K562 (cell line): ENCODE measurements around the gene CPSF4. TPM values are rescaled to one million over a fixed set of nuclear protein-coding genes. Genes with fewer than 3 reads are reported as not detected.
A peak's percentile ranks its signal among the peaks of the same experiment; 100 is the strongest.

ENCODE experiments used
- KDM4B ChIP-seq, 2 experiments: fragments of 450-650 bp in 1 of 2; sonication (generic) in 1 of 2; IDR thresholded peaks; 2 replicates each; pipeline ENCODE4 v1.6.1; 2016 to 2017; ENCODE audit warnings: borderline replicate concordance in 2 of 2, antibody characterized with exemption in 1 of 2, low read depth in 1 of 2, mild to moderate bottlenecking in 1 of 2
- KDM5B ChIP-seq: fragments of 200-600 bp; sonication (generic); IDR thresholded peaks from 2 replicates; pipeline ENCODE4 v1.6.1; 2012; ENCODE audit warnings: low read depth, mild to moderate bottlenecking, moderate library complexity, low read length, control low read depth, inconsistent platforms; ENCODE audit not compliant: insufficient replicate concordance
- NCOA6 ChIP-seq: fragments of 450-650 bp; IDR thresholded peaks from 2 replicates; pipeline ENCODE4 v1.6.1; 2017; ENCODE audit warnings: mild to moderate bottlenecking
- ZBTB33 ChIP-seq: sonication (generic); formaldehyde crosslinking; IDR thresholded peaks from 2 replicates; pipeline ENCODE4 v1.8.1; 2023; ENCODE audit warnings: mild to moderate bottlenecking, missing genetic modification reagents
- ZNF133 ChIP-seq: fragments of 250-450 bp; sonication (Bioruptor Pico); IDR thresholded peaks from 2 replicates; pipeline ENCODE4 v1.4.0; 2020; ENCODE audit warnings: mild to moderate bottlenecking
- ZNF695 ChIP-seq: fragments of 450-650 bp; formaldehyde crosslinking; IDR thresholded peaks from 2 replicates; pipeline ENCODE4 v1.4.0; 2020; ENCODE audit warnings: mild to moderate bottlenecking, moderate library complexity
- ZNF77 ChIP-seq: fragments of 250-450 bp; sonication (Bioruptor Pico); IDR thresholded peaks from 2 replicates; pipeline ENCODE4 v1.5.0; 2020
- polyA plus RNA-seq, 8 experiments: library from polyadenylated mRNA; depleted of rRNA in 4 of 8; stranded (reverse) in 5 of 8; unstranded in 3 of 8; fragments of >200 nt; fragmentation: Nextera tagmentation in 2 of 8; fragmentation: Illumina TruSeq in 1 of 8; extraction: Ambion mirVana in 2 of 8; extraction: Trizol in 1 of 8; gene quantifications; 2 replicates each; pipeline versions ENCODE4 v1.2.1 to v1.2.3, GENCODE V29; 2011 to 2014; ENCODE audit warnings: inconsistent platforms in 1 of 8, missing spikeins in 1 of 8
- total RNA-seq, 7 experiments: library from RNA; depleted of rRNA in 6 of 7; stranded (reverse); fragments of >200 nt in 6 of 7; fragmentation: Illumina TruSeq in 2 of 7; extraction: Trizol in 2 of 7; gene quantifications; 2 replicates each; pipeline versions ENCODE4 v1.2.1 to v1.2.3, GENCODE V29; 2011 to 2021; ENCODE audit warnings: low replicate concordance in 1 of 7
- TF ChIP-seq, protein P1 (sequence below): fragments of 450-650 bp; IDR thresholded peaks from 2 replicates; pipeline ENCODE4 v1.7.0; 2016; ENCODE audit warnings: borderline replicate concordance
- TF ChIP-seq, protein P2 (sequence below): sonication (generic); formaldehyde crosslinking; IDR thresholded peaks from 2 replicates; pipeline ENCODE4 v1.8.0; 2023; ENCODE audit warnings: mild to moderate bottlenecking, missing genetic modification reagents

Gene CPSF4
- total and polyA plus RNA-seq, 9 of the 15 experiments (the other 6 are each of a cell fraction or from before 2014, with no cell fraction given), result 16.9 to 118 (median 71.7) TPM

DNA sequence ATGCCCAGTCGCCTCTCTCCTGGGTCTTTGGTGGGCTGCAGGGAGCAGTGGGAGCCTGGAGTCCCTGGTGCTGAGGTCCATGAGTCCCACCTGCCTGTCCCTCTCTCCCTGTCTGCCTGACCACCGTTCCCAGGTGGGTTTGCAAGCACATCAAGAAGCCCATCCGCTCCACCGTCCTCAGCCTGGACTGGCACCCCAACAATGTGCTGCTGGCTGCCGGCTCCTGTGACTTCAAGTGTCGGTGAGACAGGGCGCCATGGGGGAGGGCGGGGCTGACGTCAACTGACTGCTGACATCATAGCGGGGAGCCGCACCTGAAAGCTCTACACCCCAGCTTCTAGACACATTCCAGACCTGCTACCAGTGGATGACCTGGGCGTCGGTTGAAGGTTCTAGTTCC is 49.0 kb upstream of the CPSF4 start (continued):
- TF ChIP-seq, protein P1, sequence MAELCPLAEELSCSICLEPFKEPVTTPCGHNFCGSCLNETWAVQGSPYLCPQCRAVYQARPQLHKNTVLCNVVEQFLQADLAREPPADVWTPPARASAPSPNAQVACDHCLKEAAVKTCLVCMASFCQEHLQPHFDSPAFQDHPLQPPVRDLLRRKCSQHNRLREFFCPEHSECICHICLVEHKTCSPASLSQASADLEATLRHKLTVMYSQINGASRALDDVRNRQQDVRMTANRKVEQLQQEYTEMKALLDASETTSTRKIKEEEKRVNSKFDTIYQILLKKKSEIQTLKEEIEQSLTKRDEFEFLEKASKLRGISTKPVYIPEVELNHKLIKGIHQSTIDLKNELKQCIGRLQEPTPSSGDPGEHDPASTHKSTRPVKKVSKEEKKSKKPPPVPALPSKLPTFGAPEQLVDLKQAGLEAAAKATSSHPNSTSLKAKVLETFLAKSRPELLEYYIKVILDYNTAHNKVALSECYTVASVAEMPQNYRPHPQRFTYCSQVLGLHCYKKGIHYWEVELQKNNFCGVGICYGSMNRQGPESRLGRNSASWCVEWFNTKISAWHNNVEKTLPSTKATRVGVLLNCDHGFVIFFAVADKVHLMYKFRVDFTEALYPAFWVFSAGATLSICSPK, result no peak
- TF ChIP-seq KDM4B (IDR thresholded peaks at IDR 0.05; ENCODE audit: borderline replicate concordance in 2 of 2, low read depth in 1 of 2) (no peak), ZNF695 (CRISPR knock-in tag) (no peak), KDM5B (no peak), NCOA6 (no peak), ZBTB33 (CRISPR knock-in tag) (peak; percentile 60), ZNF77 (CRISPR knock-in tag) (no peak), ZNF133 (no peak)
- TF ChIP-seq, protein P2, sequence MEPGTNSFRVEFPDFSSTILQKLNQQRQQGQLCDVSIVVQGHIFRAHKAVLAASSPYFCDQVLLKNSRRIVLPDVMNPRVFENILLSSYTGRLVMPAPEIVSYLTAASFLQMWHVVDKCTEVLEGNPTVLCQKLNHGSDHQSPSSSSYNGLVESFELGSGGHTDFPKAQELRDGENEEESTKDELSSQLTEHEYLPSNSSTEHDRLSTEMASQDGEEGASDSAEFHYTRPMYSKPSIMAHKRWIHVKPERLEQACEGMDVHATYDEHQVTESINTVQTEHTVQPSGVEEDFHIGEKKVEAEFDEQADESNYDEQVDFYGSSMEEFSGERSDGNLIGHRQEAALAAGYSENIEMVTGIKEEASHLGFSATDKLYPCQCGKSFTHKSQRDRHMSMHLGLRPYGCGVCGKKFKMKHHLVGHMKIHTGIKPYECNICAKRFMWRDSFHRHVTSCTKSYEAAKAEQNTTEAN (CRISPR knock-in tag), result no peak
